Measurements from ENCODE around the gene RIPOR3.

DNA sequence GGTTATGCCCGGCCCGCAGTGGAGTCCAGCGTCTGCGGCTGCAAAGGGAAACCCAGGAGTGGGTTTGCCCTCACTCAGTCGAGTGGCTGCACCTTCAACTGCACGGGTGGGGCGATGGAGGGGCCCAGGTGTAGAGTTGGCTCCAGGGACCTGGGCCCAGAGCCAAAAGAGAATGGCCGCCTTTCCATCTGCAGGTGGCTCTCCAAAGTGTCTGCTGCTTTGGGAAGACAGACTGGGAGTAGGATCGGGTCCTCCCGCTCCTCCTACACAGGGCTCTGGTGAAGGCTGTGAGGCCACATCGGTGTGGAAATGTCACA is 101.0 kb downstream of the RIPOR3 start:
- TF ChIP-seq, protein P1, sequence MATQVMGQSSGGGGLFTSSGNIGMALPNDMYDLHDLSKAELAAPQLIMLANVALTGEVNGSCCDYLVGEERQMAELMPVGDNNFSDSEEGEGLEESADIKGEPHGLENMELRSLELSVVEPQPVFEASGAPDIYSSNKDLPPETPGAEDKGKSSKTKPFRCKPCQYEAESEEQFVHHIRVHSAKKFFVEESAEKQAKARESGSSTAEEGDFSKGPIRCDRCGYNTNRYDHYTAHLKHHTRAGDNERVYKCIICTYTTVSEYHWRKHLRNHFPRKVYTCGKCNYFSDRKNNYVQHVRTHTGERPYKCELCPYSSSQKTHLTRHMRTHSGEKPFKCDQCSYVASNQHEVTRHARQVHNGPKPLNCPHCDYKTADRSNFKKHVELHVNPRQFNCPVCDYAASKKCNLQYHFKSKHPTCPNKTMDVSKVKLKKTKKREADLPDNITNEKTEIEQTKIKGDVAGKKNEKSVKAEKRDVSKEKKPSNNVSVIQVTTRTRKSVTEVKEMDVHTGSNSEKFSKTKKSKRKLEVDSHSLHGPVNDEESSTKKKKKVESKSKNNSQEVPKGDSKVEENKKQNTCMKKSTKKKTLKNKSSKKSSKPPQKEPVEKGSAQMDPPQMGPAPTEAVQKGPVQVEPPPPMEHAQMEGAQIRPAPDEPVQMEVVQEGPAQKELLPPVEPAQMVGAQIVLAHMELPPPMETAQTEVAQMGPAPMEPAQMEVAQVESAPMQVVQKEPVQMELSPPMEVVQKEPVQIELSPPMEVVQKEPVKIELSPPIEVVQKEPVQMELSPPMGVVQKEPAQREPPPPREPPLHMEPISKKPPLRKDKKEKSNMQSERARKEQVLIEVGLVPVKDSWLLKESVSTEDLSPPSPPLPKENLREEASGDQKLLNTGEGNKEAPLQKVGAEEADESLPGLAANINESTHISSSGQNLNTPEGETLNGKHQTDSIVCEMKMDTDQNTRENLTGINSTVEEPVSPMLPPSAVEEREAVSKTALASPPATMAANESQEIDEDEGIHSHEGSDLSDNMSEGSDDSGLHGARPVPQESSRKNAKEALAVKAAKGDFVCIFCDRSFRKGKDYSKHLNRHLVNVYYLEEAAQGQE (IDR thresholded peaks at IDR 0.05; ENCODE audit: low read depth, low read length) = no peak
- TF ChIP-seq, protein P2, sequence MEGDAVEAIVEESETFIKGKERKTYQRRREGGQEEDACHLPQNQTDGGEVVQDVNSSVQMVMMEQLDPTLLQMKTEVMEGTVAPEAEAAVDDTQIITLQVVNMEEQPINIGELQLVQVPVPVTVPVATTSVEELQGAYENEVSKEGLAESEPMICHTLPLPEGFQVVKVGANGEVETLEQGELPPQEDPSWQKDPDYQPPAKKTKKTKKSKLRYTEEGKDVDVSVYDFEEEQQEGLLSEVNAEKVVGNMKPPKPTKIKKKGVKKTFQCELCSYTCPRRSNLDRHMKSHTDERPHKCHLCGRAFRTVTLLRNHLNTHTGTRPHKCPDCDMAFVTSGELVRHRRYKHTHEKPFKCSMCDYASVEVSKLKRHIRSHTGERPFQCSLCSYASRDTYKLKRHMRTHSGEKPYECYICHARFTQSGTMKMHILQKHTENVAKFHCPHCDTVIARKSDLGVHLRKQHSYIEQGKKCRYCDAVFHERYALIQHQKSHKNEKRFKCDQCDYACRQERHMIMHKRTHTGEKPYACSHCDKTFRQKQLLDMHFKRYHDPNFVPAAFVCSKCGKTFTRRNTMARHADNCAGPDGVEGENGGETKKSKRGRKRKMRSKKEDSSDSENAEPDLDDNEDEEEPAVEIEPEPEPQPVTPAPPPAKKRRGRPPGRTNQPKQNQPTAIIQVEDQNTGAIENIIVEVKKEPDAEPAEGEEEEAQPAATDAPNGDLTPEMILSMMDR (IDR thresholded peaks at IDR 0.05) = no peak
- TF ChIP-seq NRF1 (IDR thresholded peaks at IDR 0.05; ENCODE audit: low read depth, low read length) = no peak
- TF ChIP-seq EP300 (IDR thresholded peaks at IDR 0.05; ENCODE audit: borderline replicate concordance in 1 of 2, low read depth in 1 of 2, low read length in 1 of 2) = no peak
- TF ChIP-seq TAF1 (IDR thresholded peaks at IDR 0.05; ENCODE audit: borderline replicate concordance, low read depth, low read length) = no peak
- TF ChIP-seq SIN3A (IDR thresholded peaks at IDR 0.05; ENCODE audit: borderline replicate concordance, low read depth, low read length) = no peak
- TF ChIP-seq FOSL2 (IDR thresholded peaks at IDR 0.05; ENCODE audit: borderline replicate concordance, low read depth) = no peak
- TF ChIP-seq FOXM1 (IDR thresholded peaks at IDR 0.05; ENCODE audit: low read depth) = no peak
- TF ChIP-seq POLR2AphosphoS5 (IDR thresholded peaks at IDR 0.05; ENCODE audit: low read depth, low read length) = no peak

All from SK-N-SH (cell line).